SK-N-MC (cell line): ENCODE results near the gene REEP3.

Source experiments
- EZH2 ChIP-seq: fragments of 200-600 bp; sonication (generic); IDR thresholded peaks from one replicate; pipeline ENCODE4 v1.6.1; 2017; ENCODE audit warnings: antibody characterized with exemption
- FOXP2 ChIP-seq: optimal IDR thresholded peaks from 2 replicates; pipeline ENCODE3; 2011; ENCODE audit warnings: mild to moderate bottlenecking, moderate library complexity; ENCODE audit not compliant: insufficient read depth; ENCODE audit errors: extremely low read length, control extremely low read depth
- POLR2AphosphoS5 ChIP-seq: IDR thresholded peaks from 2 replicates; pipeline ENCODE4 v1.6.1; 2012; ENCODE audit warnings: mild to moderate bottlenecking, low read depth, low read length, borderline replicate concordance

DNA sequence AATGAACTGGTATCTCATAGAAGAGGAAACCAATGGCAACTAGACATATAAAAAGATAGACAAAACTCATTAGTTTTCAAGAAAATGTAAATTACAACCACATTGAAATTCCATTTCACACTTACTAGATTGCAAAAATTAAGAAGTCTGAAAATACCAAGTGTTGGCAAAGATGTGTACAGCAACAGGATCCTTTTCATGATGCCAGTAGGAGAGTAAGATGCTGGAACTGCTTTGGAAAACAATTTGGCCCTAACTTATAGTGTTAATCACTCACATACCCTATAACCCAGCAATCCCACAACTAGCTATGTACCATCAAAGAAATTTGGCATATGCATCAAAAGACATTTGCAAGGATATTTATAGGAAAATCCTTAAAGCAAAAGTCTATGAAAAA lies 15.5 kb downstream of the REEP3 start:
- TF ChIP-seq POLR2AphosphoS5 (no peak), EZH2 (no peak), FOXP2 (no peak)
